Activated T-helper 1 cell treated with Interleukin-2 at 50 U/mL for 16 hours (primary cell): ENCODE data around the gene C2orf68.
"Not testable (repeated sequence)": the region's sequence is repeated elsewhere in the genome, so short reads cannot be mapped to it uniquely, and the experiment has no call there.

Experiments used
- DNase-seq: peaks from one replicate; pipeline ENCODE4 v3.0.0-alpha.2; 2020; ENCODE audit warnings: low read depth

C2orf68 gene

GRCh38 chr2:85628658-85629057 is 16.8 kb upstream of the C2orf68 start:
- DNase-seq, result no peak

- no peak for DNase-seq
These were observed 12.1 kb upstream of the C2orf68 start for GRCh38 chr2:85623991-85624390.

DNA sequence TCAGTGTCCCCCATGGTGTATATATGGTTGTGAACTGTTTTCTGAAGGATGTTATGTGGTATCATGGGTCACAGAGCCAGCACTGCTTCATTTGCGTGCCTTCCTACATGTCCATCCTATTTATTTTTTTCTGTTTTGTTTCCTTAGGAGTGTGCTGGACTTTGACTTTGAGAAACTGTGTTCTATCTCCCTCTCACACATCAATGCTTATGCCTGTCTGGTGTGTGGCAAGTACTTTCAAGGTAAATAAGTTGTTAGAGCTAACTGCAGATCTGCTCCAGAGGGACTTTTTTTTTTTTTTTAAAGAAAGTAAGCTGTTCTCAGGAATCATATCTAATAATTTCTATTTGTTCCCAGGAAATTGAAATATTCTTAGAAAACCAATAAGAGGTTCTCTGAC is 9.5 kb upstream of the C2orf68 start:
- DNase-seq, result no peak

DNA sequence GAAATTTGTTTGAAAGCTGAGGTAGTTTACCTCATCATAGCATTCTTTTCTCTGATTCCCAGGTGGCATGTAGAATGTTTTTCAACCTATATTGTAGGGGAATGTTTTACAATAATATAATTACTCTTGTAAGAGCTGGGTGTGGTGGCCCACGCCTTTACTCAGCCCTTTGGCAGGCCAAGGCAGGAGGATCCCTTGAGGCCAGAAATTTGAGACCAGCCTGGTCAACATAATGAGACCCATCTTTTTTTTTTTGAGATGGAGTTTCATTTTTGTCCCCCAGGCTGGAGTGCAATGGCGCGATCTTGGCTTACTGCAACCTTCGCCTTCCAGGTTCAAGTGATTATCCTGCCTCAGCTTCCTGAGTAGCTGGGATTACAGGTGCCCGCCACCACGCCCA is 7.8 kb upstream of the C2orf68 start:
- no peak for DNase-seq

GRCh38 chr2:85617723-85618122 is 5.9 kb upstream of the C2orf68 start:
- not testable (repeated sequence) for DNase-seq

- DNase-seq, result no peak
These were observed 3.5 kb upstream of the C2orf68 start for GRCh38 chr2:85615413-85615728.

- not testable (repeated sequence) for DNase-seq
These were observed 2.9 kb upstream of the C2orf68 start for GRCh38 chr2:85614757-85615156.

DNA sequence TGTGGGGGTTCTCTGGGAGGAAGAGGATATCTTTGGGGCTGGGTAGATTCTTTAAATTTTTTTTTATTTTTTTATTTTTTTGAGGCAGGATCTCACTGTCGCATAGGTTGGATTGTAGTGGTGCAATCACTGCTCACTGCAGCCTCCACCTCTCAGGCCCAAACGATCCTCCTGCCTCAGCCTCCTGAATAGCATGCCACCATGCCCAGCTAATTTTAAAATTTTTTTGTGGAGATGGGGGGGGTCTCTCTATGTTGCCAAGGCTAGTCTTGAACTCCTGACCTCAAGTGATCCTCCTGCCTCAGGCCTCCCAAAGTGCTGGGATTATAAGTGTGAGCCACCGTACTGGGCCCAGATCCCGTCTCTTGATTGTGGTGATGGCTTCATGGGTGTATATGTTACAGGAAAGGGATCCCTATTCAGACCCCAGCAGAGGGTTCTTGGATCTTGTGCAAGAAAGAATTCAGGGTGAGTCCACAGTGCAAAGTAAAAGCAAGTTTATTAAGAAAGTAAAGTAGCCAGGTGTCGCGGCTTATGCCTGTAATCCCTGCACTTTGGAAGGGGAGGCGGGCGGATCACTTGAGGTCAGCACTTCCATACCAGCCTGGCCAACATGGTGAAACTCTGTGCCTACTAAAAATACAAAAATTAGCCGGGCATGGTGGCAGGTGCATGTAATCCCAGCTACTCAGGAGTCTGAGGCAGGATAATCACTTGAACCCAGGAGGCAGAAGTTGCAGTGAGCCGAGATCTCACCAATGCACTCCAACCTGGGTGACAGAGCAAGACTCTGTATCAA is 2.0 kb upstream of the C2orf68 start:
- DNase-seq, result no peak

DNA sequence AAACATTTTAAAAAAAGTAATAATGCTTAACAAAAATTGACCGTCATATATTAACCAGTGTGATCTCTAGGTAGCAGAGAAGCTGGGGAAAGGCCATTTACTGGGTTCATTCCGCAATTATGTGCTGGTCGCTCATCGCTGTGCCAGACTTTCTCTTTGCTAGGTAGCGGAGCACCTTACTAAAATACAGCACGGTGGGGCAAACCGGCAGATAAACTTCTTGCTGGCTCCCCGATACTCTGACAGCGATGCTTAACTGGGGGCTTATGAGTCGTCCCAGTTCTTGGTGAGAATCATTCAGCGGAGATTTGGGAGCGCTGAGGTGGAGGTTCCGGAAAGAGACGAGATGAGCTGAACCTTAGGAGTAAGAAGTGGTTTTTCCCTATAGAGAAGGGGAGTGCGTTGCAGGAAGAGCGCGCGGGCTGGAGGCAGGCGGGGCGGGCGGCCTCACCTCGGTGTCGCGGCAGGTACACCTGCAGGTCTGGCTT is 605 bp downstream of the C2orf68 start:
- no peak for DNase-seq

DNA sequence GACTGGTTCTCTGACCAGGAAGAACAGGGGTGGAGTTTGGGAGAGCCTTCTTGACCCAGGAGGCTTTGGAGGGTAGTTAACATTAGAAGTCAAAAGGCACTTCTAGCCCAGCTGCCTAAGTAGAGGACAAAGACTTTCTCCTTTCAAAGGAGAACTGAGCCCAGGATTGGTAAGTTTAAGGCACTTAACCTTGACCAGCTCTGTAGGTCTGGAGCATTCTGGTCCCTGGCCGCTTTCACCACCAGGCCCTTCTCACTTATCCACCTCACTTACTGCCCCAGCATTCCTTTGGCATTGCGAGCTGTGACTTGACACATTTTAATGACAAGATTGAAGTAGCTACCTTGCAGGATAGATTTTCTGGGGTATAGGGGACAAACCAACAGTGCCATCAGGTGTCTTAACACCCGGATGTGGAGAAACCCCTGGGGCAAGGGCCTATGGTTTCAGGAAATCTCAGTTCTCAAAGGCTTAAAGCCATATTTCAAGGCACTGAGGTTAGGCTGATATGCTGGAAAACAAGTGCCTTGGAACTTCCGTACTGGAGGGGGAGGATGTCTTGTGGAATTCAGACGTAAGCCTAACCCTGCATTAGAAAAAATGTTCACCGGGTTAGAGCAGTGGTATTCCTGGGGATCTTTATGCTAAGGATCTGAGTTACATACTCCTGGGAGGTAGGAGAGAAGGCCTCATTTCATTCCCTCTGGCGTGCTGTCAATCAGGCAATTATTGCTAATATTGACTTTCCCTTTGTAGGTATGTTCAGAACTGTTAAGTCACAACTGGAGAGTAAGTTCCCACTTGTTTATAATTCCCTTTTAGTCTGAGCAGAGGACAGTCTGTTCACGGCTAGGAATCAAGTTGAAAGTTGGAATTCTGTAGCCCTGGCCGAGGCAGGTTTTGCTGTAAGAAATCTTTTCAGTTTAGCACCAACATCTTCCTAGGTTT is 4.3 kb downstream of the C2orf68 start:
- no peak for DNase-seq

GRCh38 chr2:85606116-85606455 is 5.8 kb downstream of the C2orf68 start:
- DNase-seq, result no peak

DNA sequence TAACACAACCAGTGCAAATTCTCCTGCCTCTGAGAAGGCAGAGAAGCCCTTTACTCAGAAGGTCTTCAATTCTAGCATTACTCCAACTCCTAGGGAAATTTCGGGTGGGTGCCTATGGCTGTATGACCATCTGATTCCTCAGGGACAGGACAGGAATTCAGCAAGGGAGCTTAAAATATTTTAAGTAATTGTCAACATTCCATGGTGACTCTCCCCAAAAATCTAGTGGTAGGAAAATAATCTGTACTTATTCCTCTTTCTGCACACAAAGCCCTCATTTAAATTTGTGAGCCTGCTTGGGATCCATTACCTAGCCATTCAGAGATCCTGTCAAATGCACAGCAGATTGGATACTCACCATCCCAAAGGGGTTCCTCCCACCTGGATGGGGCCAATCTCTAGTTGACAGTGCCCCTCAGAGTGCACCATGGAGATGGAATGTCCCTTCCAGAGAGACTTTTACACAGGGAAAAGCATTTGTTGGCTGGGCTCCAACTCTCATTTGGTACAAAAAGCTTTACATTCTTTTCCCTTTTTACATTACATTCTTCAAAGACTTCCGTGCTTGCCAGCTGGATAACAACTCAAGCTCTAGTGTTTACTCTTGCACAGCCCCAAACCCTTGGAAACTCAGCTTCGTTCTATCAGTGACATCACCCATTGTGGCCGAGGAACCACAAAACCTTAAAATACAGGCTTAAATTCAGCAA is 6.3 kb downstream of the C2orf68 start:
- no peak for DNase-seq

DNA sequence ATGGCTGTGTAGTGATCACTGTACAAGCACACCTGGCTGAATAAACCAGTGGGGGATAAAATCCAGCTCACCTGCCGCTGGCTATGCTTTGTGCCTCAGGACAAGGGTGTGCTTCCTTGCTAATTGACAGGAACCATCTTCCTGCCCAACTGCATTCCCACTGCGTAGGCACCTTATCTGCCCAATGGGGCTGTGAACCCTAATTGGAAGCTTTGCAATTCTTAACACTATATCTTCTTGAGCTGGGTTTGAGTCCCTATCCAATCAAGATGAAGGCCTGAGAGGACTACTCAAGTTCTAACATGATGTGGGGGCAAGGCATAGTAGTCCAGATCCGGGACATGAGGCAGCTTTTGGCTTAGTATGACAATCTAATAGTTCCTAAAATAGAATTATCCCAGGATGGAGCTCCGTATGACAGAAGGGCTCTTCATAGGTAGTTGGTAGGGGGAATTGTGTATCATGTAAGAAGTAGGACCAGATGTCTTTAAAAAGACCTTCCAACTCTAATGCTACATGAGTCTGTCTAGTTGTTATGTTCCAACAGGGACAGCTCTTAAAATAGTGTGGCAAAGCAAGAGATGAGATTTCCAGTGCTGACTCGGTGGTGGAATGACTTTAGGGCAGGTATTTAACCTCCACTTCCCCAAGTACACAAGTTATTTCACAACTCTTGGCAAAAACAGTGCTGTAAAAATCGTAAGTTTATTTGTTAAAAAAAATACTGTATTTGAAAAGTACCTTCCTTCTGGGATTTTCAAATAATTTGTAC is 7.1 kb downstream of the C2orf68 start:
- DNase-seq, result no peak

DNA sequence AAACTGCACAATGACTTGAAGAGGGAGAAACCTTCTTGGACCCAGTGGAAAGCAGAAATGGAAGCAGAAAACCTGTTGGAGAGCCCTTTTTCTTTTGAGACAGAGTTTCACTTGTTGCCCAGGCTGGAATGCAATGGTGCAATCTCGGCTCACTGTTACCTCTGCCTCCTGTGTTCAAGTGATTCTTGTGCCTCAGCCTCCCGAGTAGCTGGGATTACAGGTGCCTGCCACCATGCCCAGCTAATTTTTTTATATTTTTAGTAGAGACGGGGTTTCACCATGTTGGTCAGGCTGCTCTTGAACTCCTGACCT is 7.8 kb downstream of the C2orf68 start:
- DNase-seq, result not testable (repeated sequence)

DNA sequence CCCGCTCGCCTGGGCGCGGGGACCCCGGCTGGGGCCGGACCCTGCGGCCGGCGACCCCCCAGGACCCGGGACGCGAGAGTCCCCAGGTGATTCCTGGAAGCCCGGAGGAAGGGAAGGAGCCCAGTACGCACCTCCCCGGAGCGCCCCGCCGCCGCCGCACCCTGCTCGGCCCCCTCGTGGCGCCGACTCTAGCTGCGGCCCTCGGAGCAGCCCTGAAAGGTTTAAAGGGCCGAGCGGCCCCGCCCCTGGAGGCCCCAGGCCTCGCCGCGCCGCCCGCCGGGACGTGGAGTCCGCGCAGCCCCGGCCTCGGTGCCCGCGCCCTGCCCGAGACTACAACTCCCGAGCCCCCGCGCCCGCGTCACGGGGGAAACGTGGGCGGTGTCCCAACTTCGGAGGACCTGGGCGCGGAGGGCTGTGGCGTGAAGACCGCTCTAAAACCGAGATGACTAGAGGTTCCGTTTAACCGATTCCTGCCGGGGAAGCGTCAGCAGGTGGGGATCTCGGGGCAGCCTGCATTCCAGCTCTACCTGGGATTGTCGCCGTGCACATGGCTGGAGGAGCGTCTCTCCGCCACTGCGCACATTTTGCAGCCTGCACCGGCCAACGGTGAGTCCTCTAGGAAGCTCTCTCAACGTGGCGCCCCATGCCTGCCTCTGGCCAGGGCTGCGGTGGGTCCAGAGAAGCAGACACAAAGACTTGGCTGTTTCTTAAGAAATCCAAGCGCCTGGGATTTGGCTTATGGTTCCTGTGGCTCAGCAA is 9.2 kb downstream of the C2orf68 start, which contains the start of gene TMEM150A:
TMEM150A (minus strand) TSS at position 223 of the 759 bp plus-strand sequence. CDS start 750 bp downstream, outside the sequence.
- DNase-seq, result peak; percentile 84

- no peak for DNase-seq
These were observed 9.9 kb downstream of the C2orf68 start for GRCh38 chr2:85601771-85602475.

DNA sequence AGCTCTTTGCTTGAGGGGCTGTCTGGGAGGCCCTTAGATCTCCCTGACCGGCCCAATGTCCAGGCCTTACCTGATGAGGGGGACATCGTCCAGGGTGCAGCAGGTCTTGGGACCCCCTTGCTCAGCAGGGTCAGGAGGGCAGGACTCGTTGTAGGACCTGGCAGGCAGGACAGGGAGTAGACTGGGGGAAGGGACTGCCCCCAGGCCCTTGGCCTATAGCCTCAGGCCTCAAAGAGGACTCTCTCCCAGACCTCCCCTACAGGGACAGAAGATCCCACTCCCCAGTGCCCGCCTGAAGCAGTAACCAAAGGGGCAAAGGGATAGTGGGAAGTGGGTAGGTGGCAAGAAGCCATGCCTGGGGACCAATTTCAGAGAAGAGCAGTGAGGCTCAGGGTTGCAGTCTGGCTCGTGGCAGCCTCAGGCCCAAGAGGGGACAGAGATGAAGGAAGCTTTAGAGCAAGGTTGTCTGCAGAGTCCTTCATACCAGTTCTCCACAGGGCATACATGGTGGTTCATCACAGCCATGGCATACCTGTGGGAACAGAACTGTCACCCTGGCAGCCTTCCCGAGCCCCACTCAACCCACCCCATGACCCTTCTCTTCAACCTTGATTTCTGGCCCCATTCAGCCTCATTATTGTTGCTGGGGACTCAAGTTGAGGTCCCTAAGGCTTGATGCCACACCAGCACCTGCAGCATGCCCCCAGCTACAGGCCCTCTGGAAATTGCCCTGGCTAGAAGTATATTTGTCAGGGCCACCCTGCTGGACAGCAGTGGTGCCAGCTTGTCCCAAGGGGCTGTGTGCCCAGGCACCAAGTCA is 10.7 kb downstream of the C2orf68 start:
- DNase-seq, result no peak

- DNase-seq, result no peak
These were observed 11.7 kb downstream of the C2orf68 start for GRCh38 chr2:85600235-85600575.

DNA sequence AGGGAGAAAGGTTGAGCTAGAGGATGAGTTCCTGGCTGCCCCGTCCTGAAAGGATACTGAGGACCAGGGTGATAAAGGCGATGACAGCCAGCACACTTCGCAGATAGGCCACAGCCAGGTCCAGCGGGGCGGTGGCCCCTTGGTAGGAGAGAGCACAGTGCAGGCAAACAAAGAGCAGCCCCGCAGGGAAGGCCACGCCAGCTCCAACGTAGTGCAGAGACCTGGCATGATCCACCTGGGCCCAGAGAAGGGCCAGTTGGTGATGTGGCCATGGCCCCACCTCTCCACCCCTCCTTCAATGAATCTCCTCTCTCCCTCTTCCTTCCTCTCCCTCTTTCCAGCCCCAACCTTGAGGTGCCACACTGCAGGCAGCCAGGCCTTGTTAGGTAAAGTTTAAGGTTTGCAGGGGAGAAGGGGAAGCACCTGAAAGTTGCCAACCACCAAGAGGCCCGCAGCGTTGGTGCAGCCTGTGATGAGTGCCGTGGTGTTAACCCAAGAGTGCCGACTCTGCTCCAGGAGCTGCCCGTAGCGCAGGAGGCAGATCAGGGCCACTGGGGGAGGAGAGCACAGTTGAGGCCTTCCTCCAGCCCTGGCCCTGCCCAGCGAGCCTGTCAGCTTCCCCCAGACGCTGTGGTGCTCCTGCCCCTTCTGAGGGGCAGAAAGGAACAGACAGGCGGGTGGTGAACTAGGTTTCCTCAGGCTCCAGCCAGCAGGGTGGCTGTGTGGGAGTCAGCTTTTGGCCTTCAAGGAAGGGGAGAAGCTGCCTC is 12.2 kb downstream of the C2orf68 start:
- DNase-seq, result no peak
